AG04449 (cell line): Measurements from ENCODE around the gene HOXA4.

ENCODE experiments used
- CTCF ChIA-PET: fragments of 350-600 bp; formaldehyde crosslinking; extraction: SDS; loops from one replicate; lab custom pipeline; 2021; ENCODE audit warnings: antibody characterized with exemption; lab: Yijun Ruan, JAX
- POLR2A ChIA-PET: fragments of 400-600, 350-600 bp; formaldehyde crosslinking; extraction: SDS; loops from one replicate; lab custom pipeline; 2020; ENCODE audit warnings: antibody characterized with exemption, inconsistent platforms; lab: Yijun Ruan, JAX
- DNase-seq: peaks from one replicate; pipeline ENCODE4 v3.0.0-alpha.2; 2010; ENCODE audit warnings: low read depth, low spot score
- H3K4me3 ChIP-seq: 2 replicates; pipeline ENCODE4 v1.5.1; 2011; ENCODE audit warnings: low read depth, mild to moderate bottlenecking, control low read depth, low read length
- TF ChIP-seq, protein P1 (sequence below): IDR thresholded peaks from one replicate; pipeline ENCODE4 v1.5.1; 2011; ENCODE audit warnings: mild to moderate bottlenecking, moderate library complexity, low read length, control low read depth, inconsistent platforms; ENCODE audit not compliant: insufficient read depth; ENCODE audit errors: missing control alignments

The HOXA4 gene

DNA sequence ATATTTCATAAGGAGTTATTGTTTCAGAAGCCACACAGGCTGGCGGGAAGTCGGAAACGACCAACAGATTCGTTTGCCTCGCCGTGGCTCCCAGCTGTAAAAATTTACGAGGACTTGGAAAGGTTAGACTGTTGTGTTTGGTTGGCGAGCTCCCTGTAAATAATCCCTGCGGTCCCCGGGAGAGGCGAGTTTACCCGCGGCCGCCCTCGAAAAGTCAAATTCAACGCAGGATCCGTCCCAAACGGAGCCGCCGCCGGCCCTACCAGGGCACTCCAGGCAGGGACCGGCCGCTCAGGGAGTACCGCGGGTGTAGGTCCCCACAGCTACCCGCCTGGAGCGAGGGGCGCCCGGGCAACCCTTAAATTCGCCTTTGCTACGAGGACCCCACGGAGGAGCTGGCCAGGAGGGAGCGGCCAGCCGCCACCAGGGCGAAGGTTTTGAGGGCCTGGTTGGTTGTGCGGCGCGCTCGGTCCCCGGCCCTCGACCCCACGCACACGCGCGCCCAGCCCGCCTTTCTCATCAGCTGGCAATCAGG is 35.5 kb upstream of the HOXA4 start:
- DNase-seq, result no peak
- CTCF ChIA-PET, result interaction anchor here (0.6 to 6.8 kb wide), 8 partner anchors 10 to 1310 kb away, joined by 3 to 117 read pairs (median 3); partner anchors contain the start of genes HOXA10, HOXA3 and HOXA7
- H3K4me3 ChIP-seq, result peak overlapping the region; percentile 75
- TF ChIP-seq, protein P1, sequence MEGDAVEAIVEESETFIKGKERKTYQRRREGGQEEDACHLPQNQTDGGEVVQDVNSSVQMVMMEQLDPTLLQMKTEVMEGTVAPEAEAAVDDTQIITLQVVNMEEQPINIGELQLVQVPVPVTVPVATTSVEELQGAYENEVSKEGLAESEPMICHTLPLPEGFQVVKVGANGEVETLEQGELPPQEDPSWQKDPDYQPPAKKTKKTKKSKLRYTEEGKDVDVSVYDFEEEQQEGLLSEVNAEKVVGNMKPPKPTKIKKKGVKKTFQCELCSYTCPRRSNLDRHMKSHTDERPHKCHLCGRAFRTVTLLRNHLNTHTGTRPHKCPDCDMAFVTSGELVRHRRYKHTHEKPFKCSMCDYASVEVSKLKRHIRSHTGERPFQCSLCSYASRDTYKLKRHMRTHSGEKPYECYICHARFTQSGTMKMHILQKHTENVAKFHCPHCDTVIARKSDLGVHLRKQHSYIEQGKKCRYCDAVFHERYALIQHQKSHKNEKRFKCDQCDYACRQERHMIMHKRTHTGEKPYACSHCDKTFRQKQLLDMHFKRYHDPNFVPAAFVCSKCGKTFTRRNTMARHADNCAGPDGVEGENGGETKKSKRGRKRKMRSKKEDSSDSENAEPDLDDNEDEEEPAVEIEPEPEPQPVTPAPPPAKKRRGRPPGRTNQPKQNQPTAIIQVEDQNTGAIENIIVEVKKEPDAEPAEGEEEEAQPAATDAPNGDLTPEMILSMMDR, result no peak
- POLR2A ChIA-PET, result interaction anchor here (0.6 to 2.4 kb wide), 5 partner anchors 10 to 575 kb away, joined by 3 to 13 read pairs (median 3); partner anchors contain the start of gene HOXA7

DNA sequence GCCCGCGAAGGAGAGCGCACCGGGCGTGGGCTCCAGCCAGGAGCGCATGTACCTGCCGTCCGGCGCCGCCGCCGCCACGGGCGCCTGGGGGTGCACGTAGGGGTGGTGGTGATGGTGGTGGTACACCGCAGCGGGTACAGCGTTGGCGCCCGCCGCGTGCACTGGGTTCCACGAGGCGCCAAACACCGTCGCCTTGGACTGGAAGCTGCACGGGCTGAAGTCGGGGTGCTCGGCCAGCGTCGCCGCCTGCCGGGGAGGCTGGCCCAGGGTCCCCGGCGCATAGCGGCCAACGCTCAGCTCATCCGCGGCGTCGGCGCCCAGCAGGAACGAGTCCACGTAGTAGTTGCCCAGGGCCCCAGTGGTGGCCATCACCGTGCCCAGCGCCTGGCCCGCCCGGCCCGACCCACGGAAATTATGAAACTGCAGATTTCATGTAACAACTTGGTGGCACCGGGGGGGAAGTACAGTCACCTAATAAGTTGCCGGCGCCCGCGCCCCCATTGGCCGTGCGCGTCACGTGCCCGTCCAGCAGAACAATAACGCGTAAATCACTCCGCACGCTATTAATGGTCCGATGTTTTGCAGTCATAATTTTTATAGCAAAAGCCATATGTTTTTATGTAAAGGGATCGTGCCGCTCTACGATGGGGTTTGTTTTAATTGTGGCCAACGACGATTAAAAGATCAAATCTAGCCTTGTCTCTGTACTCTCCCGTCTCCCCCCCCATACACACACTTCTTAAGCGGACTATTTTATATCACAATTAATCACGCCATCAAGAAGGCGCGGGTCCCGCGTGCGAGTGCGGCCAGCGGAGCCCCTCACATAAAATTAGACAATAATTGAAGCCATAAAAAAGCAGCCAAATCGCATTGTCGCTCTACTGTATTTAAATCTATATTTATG is 34.8 kb upstream of the HOXA4 start, which contains the start of gene HOXA9:
Gene HOXA9, minus strand, starts transcription at position 449 of the 907 bp plus-strand sequence. Its CDS starts 80 bp downstream, at position 369.
- TF ChIP-seq, protein P1, result peak; percentile 4
- CTCF ChIA-PET, result interaction anchor here (1.0 to 6.8 kb wide), 7 partner anchors 9 to 1309 kb away, joined by 3 to 117 read pairs (median 3); partner anchors contain the start of genes HOXA10, HOXA3 and HOXA7
- peak; percentile 88 for DNase-seq
- POLR2A ChIA-PET, result interaction anchor here (1.1 to 2.4 kb wide), 3 partner anchors 9 to 14 kb away, joined by 3 to 13 read pairs (median 12); partner anchors contain the start of gene HOXA7
- peak within 1 kb of the TSS; percentile 75 for H3K4me3 ChIP-seq

DNA sequence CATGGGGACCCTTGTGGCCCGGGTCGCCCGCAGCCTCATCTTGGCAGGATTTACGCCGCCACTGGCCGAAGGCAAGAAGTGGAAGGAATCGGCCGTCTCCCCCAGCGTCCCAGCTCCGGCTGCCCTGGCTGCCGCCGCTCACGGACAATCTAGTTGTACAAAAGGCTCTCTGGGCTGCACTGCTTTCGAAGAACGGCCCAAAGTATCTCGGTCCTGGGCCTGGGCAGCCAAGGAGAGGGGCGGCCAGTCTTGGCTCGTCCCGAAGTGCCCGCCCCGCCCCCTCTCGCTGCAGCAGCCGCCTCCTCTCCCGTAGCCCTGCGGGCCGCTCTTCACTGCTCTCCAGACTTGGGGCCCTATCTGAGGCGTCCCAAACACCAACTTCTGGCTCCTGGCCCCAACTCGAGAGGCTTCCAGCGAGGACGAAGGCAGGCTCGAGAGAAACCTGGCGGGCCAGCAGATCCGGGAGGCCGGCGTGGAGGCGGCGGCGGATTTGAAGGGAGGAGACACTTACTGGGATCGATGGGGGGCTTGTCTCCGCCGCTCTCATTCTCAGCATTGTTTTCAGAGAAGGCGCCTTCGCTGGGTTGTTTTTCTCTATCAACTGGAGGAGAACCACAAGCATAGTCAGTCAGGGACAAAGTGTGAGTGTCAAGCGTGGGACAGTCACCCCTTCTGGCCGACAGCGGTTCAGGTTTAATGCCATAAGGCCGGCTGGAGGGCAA is 34.0 kb upstream of the HOXA4 start:
- TF ChIP-seq, protein P1, result peak; percentile 23
- POLR2A ChIA-PET, result interaction anchor here (1.0 to 2.8 kb wide), 3 partner anchors 8 to 15 kb away, joined by 3 to 13 read pairs (median 10); no protein-coding TSS in a partner anchor
- CTCF ChIA-PET, result interaction anchor here (1.0 to 6.8 kb wide), 3 partner anchors 11 to 13 kb away, joined by 3 to 117 read pairs (median 4); partner anchors contain the start of genes HOXA10 and HOXA3
- DNase-seq, result no peak
- peak overlapping the region; percentile 75 for H3K4me3 ChIP-seq

DNA sequence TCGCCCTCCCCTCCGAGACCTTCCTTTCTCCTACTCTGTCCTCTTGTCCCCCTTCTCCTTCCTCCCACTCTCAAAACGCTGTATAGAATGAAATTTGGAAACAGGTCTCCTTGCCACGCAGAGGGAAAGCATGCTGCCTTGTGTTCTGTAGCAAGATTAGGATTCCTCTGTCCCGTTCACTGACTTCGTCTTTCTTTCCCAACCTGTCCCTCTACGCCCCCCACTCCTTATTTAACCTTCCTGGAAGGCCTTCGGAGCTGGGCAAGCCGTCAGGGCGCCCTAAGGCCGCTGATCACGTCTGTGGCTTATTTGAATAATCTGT is 33.4 kb upstream of the HOXA4 start:
- DNase-seq, result no peak
- TF ChIP-seq, protein P1, result no peak
- CTCF ChIA-PET, result interaction anchor here (1.0 to 6.8 kb wide), 5 partner anchors 12 to 795 kb away, joined by 3 to 117 read pairs (median 26); partner anchors contain the start of genes HOXA10 and HOXA5
- peak overlapping the region; percentile 75 for H3K4me3 ChIP-seq
- POLR2A ChIA-PET, result interaction anchor here (1.0 to 2.8 kb wide), 2 partner anchors 9 to 15 kb away, joined by 3 to 10 read pairs; no protein-coding TSS in a partner anchor

GRCh38 chr7:27163288-27164044 is 32.9 kb upstream of the HOXA4 start:
- TF ChIP-seq, protein P1, result no peak
- H3K4me3 ChIP-seq, result peak overlapping the region; percentile 75
- CTCF ChIA-PET, result interaction anchor here (0.7 to 6.8 kb wide), 16 partner anchors 10 to 1269 kb away, joined by 3 to 117 read pairs (median 21); partner anchors contain the start of genes HOXA10, HOXA3 and HOXA5
- DNase-seq, result no peak
- POLR2A ChIA-PET, result interaction anchor here (0.8 to 3.5 kb wide), 5 partner anchors 9 to 19 kb away, joined by 3 to 33 read pairs (median 4); partner anchors contain the start of genes HOXA10 and HOXA3
